Left kidney (tissue), 8 donors: Measurements from ENCODE around the gene C19orf67. TPM values are rescaled to one million over a fixed set of nuclear protein-coding genes. Genes with fewer than 3 reads are reported as not detected.

Experiments
- DNase-seq: peaks from one replicate; pipeline ENCODE4 v3.0.0-alpha.2; 2013
- long read RNA-seq, 8 donors: transcript quantifications; one replicate each; lab custom pipeline, GENCODE V29; 2026
- polyA plus RNA-seq: library from polyadenylated mRNA; unstranded; fragments of 120-200 nt; gene quantifications from one replicate; pipeline ENCODE4 v1.2.1, GENCODE V29; 2013; ENCODE audit not compliant: insufficient read length

The C19orf67 gene
- 0.12 TPM for polyA plus RNA-seq
- long read RNA-seq, donor 1: 0 reads
- long read RNA-seq, donor 2: 0 reads
- long read RNA-seq, donor 3: 0 reads
- long read RNA-seq, donor 4: 0 reads
- long read RNA-seq, donor 5: 0 reads
- long read RNA-seq, donor 6: 0 reads
- long read RNA-seq, donor 7: 0 reads
- long read RNA-seq, donor 8: 0 reads

GRCh38 chr19:14085309-14085995 lies at the start of gene C19orf67:
Gene C19orf67 (minus strand): TSS chr19:14085783. CDS start chr19:14085627, 156 bp downstream.
- DNase-seq: no peak

- DNase-seq: no peak
Measured at GRCh38 chr19:14135355-14135754, 49.8 kb upstream of the C19orf67 start.

GRCh38 chr19:14127929-14128509 lies 42.4 kb upstream of the C19orf67 start:
- no peak for DNase-seq

DNA sequence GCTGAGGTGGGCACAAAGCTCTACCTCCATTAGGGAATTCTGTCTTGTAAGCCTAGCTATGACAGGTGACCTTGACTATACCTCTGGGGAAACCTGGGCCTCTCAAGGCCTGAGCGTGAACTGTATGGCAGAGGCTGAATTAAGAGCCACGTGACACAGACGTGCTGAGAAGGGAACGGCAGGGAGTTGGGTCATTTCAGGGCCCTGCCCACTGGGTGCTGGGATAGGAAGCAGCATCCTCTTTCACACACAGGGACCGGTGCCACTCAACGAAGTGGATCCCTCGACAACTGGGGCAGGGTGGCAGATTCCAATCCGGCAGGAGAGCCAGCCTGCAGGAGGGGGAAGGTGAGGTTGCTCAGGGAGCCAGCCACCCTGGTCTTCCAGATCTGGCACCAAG lies 41.6 kb upstream of the C19orf67 start:
- no peak for DNase-seq

DNA sequence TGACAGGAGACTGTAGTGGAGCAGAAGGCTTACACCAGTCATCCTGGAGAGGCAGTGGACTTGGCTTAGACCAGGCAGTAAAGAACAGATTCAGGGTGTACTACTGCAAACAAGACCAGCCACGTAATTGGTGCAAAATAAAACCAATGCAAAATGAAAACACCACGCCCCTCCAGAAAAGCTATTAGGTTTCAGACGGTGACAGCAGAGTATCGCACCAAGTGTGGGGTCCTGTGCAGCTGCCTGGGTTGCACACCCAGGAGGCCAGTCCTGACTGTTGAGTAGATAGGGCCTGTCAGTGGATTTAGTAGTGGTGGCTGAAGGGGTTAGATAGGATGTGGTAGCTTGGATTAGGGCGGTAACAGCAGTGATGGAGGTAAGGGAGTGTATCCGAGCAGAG lies 37.3 kb upstream of the C19orf67 start:
- DNase-seq: no peak

DNA sequence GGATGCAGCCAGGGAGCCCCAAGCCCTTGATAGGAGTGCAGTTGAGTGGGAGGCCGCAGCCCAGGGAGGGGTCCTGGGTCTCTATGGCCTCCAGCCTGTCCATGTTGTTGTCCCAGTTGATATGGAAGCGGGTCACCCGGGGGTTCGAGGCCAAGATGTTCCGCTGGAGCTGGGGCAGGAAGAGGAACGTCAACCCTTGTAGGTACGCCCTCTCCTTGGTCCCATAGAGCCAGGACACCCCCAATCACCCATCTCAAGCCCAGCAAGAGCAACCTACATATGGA lies 34.9 kb upstream of the C19orf67 start:
- no peak for DNase-seq

DNA sequence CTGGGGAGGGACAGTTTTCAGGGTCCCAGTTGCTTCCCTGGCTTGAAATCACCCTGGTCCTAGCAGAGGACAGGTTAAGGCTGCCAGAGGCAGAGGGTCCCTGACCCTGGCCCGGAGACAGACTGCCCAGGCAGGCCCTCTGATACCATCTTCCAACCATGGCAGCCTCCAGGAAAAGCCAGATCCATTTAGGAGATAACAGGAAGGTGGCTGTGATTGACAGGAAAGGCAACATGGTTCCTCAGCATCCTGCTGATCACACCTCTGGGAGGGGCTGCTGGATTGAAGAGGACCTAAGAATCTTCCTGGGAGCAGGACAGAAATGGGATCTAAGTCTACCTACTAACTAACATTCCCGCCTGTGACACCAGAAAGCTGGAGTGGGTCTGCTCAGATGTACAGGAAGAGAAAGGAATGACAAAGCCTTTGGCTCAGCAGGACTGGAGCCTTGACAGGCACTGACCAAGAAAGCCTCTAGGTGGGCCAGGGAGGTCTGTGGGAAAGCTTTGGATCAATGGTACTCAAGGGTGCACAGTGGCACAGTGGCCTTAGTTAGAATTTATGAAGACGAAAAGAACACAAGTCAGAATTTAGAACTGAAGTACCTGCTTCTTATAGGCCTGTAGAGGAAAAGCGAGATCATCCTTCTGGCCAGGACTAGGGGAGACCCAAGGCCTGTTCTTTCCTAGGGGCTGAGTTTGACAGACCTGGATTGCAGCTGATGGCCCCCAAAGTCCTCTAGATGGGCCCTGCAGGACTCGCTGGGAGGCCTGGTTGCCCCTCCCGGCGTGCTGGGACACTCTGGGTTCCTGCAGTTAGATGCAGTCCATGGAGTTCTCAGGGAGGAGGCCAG lies 34.3 kb upstream of the C19orf67 start:
- DNase-seq: no peak

- no peak for DNase-seq
Measured at GRCh38 chr19:14119146-14119545, 33.6 kb upstream of the C19orf67 start.

GRCh38 chr19:14118165-14119051 lies 32.8 kb upstream of the C19orf67 start:
- no peak for DNase-seq

- DNase-seq: peak; percentile 98
Measured at GRCh38 chr19:14117668-14118164, 32.1 kb upstream of the C19orf67 start, which contains the start of gene PRKACA. Gene PRKACA (minus strand): TSS chr19:14117762. CDS start chr19:14117547, 215 bp downstream.

DNA sequence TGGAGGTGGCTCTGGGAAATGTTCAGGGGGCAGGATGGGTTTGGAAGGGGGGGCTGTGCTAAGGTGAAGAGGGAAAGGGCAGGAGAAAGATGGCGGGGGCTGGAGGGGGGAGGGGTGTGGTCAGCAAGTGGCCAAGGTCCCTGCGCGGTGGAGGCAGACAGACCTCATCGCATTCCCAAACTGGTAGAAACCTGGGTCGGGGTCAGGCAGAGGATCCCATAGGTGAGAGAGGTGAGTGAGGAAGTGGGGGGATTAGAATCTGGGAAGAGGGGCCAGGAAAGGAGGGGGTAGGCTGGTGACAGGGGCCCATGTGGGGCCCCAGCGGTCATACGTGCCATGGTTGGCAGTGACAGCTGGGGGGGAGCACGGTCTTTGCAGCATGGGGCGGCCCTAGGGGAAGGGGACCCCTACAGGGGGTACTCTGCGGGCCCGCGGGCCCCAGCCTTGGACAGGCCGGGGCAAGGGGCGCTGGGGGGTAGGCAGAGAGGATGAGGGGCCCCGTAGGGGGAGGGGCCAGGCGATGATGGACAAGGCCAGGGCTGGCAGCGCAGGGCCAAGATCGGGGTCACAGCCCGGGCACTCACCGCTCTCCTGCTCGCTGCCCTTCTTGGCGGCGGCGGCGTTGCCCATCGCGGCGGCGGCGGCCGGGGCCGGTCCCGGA lies 31.5 kb upstream of the C19orf67 start:
- DNase-seq: no peak

- DNase-seq: no peak
Measured at GRCh38 chr19:14116525-14116917, 30.9 kb upstream of the C19orf67 start.

DNA sequence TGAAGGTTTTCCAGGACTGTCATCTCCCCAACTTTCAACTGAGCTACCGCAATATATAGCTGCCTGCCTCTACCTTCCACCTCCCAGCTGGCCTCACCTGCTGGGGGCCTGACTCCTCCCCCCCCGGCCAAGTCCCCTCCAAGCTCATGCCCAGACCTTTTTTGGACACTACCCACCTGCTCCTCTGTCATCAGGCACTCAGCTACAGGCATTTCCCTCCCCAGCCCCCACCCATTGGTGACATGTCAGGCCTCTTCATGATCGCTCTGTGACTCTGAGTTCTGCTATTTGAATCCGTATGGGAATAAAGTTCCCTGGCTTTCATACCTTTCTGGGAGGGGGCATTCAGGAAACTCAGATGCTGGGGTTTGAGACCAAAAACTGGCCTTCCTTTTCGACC lies 30.2 kb upstream of the C19orf67 start:
- no peak for DNase-seq

DNA sequence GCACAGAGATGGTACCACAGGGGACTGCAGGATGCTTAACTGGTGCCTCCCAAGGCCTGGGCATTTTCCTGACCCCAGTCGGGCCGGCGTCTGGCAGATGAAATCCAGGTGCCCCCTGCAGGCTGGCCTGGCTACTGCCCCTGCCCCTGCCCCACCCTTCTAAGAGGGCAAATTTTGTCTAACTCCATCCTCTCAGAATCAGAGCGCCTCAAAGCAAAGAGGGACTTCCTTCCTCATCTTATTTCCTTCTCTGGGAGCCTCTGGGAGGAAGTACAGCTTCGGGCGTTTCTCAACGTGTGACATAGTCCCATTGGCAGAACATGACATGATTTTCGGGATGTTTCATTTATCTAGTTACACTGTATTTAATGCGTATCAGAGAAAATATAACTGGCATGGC lies 29.3 kb upstream of the C19orf67 start:
- no peak for DNase-seq

GRCh38 chr19:14114439-14114838 lies 28.9 kb upstream of the C19orf67 start:
- no peak for DNase-seq

DNA sequence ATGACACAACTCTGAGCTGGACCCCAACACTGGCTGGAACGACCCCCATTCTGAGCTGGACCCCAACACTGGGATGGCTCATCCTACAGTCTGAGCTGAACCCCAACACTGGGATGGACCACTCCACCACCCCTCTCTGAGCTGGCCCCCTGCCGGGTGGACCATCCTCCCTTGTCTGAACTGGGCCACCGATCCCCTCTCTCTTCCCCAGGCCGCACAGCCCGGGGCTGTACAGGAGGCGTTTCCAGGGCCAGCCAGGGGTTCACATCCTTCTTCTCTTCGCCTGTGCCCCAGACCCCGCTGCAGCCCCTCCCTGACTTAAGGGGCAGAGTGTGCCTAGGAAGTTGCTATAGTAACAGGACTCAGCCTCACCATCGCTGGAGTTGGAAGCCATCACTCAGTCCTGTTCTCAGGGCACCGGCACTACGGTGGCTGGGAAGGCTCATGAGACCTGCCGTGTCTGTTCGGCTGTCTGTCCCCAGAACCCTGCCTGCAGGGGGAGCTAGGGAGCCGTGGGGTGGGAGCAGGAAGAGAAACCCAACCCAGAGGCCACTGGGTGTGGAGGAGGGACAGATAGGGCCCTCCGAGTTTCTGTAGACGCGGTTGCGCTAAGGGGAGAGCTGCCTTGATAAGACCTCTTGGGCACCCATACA lies 28.3 kb upstream of the C19orf67 start:
- no peak for DNase-seq

- DNase-seq: peak; percentile 38
Measured at GRCh38 chr19:14112809-14113385, 27.3 kb upstream of the C19orf67 start.

- no peak for DNase-seq
Measured at GRCh38 chr19:14112051-14112808, 26.6 kb upstream of the C19orf67 start.

- DNase-seq: no peak
Measured at GRCh38 chr19:14111486-14111885, 25.9 kb upstream of the C19orf67 start.
